LNCaP clone FGC (cell line): Measurements from ENCODE around the gene PPFIBP1.
A peak's percentile ranks its signal among the peaks of the same experiment; 100 is the strongest.

Experiments
- DNase-seq: peaks from one replicate; pipeline ENCODE4 v3.0.0-alpha.2; 2011; ENCODE audit warnings: low read depth
- H3K4me3 ChIP-seq: 2 replicates; pipeline ENCODE4 v1.5.1; 2011; ENCODE audit warnings: mild to moderate bottlenecking, low read depth, low read length, control low read depth
- TF ChIP-seq, protein P1 (sequence below): IDR thresholded peaks from 2 replicates; pipeline ENCODE4 v1.5.1; 2012; ENCODE audit warnings: mild to moderate bottlenecking; ENCODE audit not compliant: control insufficient read depth, insufficient read depth; ENCODE audit errors: extremely low read depth

Gene PPFIBP1

DNA sequence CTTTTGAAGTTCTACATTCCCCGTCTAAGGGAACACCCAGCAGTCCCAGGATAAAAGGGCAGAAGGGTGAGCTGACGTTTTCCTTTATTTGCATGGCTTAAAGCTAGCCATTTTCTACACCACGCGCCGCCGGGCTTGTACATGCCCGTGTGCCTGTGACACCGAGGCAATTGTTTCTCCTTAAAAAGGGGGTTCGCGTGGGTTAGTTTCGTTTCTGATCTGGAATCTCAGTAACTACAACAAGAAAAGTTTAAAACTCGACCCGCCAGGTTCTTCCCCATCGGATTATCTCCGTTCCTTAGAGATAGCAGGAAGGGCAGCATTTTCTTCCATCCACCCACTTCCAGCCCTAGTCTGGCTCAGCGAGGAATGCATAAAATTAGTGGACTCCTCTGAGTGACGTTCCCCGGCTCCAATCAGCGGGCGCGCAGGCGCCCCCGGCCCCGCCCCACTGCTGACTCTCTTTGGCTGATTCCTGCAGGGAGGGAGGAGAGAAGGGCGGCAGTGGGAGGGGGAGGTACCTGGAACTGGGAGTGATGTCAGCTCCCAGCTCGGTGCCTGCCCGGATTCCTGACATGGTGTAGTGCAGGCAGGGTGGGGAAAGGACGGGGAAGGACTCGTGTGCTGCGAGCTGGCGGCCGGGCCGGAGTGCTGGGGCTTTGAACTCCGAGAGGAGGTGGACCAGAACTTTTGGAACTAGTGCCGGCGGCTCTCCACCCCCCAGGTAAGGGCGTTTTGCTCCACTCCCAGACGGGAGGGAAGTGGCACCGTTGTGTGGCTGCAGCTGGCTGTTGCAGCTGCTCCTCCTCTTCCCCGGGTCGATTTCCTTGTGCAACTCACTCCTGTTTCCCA is at the start of gene PPFIBP1:
Gene PPFIBP1 (plus strand): TSS at position 565 of the 852 bp plus-strand sequence. CDS start 109,191 bp downstream, outside the sequence.
- peak within 1 kb of the TSS; percentile 68 for H3K4me3 ChIP-seq
- peak; percentile 95 for DNase-seq
- TF ChIP-seq, protein P1, sequence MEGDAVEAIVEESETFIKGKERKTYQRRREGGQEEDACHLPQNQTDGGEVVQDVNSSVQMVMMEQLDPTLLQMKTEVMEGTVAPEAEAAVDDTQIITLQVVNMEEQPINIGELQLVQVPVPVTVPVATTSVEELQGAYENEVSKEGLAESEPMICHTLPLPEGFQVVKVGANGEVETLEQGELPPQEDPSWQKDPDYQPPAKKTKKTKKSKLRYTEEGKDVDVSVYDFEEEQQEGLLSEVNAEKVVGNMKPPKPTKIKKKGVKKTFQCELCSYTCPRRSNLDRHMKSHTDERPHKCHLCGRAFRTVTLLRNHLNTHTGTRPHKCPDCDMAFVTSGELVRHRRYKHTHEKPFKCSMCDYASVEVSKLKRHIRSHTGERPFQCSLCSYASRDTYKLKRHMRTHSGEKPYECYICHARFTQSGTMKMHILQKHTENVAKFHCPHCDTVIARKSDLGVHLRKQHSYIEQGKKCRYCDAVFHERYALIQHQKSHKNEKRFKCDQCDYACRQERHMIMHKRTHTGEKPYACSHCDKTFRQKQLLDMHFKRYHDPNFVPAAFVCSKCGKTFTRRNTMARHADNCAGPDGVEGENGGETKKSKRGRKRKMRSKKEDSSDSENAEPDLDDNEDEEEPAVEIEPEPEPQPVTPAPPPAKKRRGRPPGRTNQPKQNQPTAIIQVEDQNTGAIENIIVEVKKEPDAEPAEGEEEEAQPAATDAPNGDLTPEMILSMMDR = peak; percentile 38

DNA sequence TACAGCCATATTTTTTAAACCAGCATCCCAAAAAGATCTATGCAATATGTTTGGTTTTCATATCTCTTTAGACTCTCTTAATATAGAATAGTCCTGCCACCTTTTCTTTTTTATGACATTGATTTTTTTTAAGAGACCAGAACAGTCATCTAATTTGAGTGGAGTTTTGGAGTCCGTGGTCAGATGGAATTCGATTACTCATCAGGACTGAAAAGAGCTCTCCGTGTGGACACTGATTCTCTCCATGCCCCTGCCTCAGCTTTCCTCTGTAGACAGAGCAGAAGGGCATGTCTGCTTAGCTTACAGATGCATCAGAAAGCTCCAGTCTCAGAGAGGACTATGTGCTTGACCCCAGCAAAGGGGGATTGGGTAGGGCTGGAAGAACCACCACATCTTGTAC is 49.7 kb upstream of the PPFIBP1 start:
- TF ChIP-seq, protein P1 = no peak
- no peak for DNase-seq
- no peak overlapping the region for H3K4me3 ChIP-seq

DNA sequence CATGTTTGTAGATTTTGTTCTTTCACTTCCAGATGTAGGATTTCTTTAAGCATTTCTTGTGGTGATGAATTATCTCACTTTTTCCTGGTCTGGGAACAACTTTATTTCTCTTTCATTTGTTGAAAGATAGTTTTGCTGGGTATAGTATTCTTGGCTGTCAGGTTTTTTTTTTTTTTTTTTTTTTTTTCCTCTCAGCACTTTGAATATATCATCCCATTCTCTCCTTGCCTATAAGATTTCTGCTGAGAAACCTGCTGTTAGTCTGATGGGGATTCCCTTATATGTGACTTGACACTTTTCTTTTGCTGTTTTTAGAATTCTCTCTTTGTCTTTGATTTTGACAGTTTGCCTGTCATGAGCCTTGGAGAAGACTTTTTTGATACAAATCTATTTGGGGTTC is 47.0 kb upstream of the PPFIBP1 start:
- TF ChIP-seq, protein P1 = no peak
- DNase-seq = no peak
- no peak overlapping the region for H3K4me3 ChIP-seq

DNA sequence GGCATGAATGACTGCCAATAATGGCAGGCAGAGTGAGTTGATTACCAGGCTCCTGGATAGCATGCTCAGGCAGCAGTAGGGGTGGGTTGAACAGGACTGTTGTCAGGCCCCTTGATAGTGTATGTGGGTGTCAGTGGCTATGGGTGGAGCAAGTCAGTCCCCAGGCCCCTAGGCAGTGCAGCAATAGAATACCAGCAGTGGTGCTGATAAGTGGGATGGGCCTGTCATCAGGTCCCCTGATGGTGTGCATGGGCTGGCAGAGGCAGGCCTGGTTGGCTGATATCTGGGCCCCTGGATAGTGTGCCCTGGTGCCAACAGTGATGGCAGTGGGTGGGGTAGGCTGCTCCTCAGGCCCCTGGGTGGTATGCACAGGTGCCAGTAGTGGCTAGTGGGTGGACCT is 45.1 kb upstream of the PPFIBP1 start:
- TF ChIP-seq, protein P1 = no peak
- DNase-seq = no peak
- no peak overlapping the region for H3K4me3 ChIP-seq

DNA sequence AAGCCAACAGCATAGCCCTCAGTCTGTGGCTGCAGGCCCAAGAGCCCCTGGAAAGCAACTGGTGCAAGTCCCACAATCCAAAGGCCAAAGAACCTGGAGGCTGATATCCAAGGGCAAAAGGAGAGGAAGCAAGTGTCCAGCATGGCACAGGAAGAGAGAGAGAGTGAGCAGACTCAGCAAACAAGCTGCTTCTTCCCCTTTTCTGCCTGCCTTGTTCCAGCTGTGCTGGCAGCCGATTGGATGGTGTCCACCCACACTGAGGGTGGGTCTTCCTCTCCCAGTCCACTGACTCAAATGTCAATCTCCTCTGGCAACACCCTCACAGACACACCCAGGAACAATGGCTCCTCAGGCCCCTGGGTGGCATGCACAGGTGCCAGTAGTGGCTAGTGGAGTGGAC is 44.0 kb upstream of the PPFIBP1 start:
- no peak overlapping the region for H3K4me3 ChIP-seq
- TF ChIP-seq, protein P1 = no peak
- DNase-seq = no peak

DNA sequence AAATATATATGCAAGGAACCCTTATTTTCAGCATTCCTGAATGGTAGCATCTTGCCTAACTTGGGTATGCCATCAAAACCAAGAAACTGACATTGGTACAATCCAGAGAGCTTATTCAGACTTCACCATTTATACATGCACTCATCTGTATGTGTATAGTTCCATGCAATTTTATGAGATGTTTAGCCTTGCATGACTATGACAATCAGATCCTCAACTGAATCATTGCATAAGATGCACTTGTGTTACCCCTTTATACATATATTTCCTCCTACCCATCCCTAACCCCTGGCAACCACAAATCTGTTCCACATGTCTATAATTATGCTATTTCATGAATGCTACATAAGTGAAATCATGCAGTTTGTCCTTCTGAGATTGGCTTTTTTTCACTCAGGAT is 37.0 kb upstream of the PPFIBP1 start:
- TF ChIP-seq, protein P1 = no peak
- DNase-seq = no peak
- no peak overlapping the region for H3K4me3 ChIP-seq

DNA sequence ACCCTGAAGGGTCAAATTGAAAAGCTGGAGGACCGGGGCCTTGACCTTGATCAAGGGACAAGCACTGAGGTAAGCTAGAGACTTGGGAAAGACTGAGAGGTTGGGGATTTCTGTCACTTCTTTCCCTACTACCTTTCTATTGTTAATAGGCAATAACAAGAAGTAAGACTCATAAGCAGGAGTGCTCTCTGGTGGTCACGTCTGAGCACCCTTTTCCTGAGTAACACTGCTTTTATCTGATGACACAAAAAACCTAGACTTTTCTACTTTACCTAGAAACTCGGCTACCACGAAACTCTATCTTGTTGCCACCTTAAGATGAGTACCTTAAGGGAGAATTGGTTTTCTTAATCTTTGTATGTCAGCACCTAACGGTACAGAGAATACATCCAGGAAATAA is 35.5 kb upstream of the PPFIBP1 start:
- no peak for DNase-seq
- TF ChIP-seq, protein P1 = no peak
- no peak overlapping the region for H3K4me3 ChIP-seq
